Gastrocnemius medialis (tissue), 4 donors: ENCODE data around the gene NCK2.

Source experiments
- CTCF ChIP-seq, 5 experiments: fragments of 450-650 bp in 3 of 5; fragments of 200-600 bp in 2 of 5; sonication (generic) in 2 of 5; IDR thresholded peaks in 4 of 5; conservative IDR thresholded peaks in 1 of 5; 1 replicate in 4 of 5; 2 replicates in 1 of 5; pipeline ENCODE4 v1.5.1; 2016 to 2019; ENCODE audit warnings: antibody characterized with exemption in 5 of 5, mild to moderate bottlenecking in 3 of 5, moderate library complexity in 3 of 5
- POLR2A ChIP-seq, 2 donors: fragments of 450-650 bp; IDR thresholded peaks; one replicate each; pipeline ENCODE4 v1.6.1; 2017; ENCODE audit warnings: antibody characterized with exemption in 2 of 2, mild to moderate bottlenecking in 2 of 2, moderate library complexity in 2 of 2

- TF ChIP-seq POLR2A (IDR thresholded peaks at IDR 0.05) (no peak), CTCF (IDR thresholded peaks at IDR 0.05 in 4 of 5, conservative IDR thresholded peaks at IDR 0.05 in 1 of 5) (no peak)
Measured at GRCh38 chr2:105854972-105855371, 110.3 kb downstream of the NCK2 start.
